Activated CD4-positive, alpha-beta T cell treated with anti-CD3 and anti-CD28 coated beads, Interleukin-2, amount 50 U/mL, for 24 hours (primary cell): ENCODE measurements around the gene IL37.

Experiments
- DNase-seq, 2 donors: peaks; one replicate each; pipeline ENCODE4 v3.0.0-alpha.2; 2020; ENCODE audit warnings: low read depth in 1 of 2, low spot score in 1 of 2

Gene IL37

GRCh38 chr2:112910865-112911264, at the start of gene IL37:
IL37 (plus strand) TSS chr2:112911165; CDS start chr2:112913013, 1,848 bp downstream.
- no peak for DNase-seq

- no peak for DNase-seq
These were observed 46.9 kb upstream of the IL37 start for GRCh38 chr2:112864072-112864471.

DNA sequence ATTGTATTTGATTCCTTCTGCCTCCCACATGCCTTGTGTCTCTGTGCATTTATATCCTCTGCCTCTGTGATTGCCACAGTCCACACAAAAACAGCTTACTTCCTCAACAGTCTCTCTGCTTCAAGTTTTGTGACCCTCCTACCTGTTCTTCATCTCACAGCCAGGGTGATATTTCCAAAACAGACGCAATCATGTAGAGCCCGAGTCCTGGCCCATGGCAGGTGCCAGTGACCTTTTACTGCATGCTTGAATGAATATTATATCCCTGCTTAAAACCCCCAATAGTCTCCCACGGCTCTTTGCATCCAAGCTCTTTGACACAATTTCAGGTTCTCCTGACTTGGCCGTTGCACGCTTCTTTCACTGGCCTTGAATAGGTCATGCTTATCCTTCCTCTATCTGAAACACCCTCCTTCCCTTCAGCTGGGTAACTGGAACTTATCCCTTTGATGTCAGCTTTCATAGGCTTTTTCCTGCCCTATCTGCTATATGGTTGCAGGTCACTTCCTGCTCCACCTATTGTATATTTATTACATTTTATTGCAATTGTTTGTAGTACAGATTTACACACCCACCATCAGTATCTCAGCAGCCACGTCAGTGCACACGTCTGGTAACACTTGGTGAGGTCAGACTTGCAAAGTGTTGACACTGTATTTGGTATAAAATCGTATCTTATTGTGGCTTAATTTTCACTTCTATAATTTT, 44.7 kb upstream of the IL37 start:
- DNase-seq, result no peak

- no peak for DNase-seq
These were observed 43.0 kb upstream of the IL37 start for GRCh38 chr2:112867701-112868631.

DNA sequence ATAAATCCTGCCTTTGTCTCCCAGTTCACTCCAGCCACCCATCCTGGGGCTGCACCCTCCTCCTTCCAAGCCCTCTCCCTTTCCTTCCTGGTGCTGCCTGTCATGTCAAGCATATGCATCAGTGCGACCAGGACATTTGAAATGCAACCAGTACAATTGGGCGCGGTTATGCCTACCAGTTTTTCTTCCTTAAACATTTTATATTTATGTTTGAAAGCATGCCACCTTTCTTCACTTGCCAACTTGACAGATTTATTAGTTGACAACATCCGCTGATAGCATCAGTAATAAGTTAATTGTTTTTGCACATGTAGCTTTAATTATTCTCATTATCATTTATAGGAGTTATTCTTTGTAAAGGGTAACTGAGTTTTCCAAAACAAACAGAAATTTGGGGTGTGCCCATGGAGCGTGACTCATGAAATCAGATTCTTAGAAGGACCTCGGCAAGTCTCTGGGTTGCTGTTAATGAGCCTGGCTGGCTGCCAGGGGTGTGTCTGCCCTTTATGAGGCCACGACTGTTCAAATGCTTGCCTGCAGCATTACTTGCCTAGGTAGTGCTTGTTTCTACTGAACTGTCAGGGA, 41.6 kb upstream of the IL37 start:
- no peak for DNase-seq

DNA sequence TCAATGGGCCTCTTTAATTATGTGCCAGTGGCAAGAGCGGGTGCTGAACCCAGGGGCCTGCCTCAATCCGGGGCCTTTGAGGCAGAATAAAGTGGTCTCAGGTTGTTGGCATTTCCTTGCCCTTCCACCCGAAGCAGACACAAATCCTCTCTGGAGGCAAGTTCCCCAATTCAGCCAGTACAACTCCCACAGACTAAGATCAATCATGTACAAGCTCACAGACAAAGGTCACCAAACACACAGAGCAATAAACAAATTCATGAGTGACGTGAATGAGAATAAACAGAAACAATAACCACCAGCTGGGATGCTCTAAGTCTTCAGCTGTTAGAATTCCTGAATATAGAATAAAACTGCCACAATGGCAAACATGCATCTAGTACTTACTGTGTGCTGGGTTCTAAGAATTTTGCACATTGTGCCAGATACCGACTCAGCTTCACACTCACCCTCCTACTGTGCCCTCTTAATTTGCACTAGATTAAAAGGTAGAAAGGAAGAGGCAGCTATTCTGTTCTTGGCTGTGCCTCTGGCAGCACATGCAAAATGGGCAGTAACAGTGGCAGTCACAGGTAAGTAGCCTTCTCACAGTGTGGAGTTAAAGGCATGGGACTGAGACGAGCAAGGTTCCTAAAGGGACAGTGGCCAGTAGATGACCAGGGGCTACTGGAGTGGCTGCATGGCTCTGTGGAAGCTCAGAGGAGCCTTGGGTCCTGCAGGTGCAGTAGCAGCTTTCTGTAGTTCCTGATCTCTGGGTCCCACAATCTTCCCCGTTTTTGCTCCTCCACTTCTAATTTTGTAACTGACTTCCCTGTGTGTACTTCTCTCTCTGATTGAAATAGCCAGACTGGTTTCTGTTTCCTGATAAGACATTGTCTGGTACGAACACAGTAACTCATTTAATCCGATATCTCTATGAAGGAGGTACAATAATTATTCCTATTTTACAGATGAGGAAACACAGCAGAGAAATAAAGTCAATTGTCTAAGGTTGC, 39.8 kb upstream of the IL37 start:
- no peak for DNase-seq

DNA sequence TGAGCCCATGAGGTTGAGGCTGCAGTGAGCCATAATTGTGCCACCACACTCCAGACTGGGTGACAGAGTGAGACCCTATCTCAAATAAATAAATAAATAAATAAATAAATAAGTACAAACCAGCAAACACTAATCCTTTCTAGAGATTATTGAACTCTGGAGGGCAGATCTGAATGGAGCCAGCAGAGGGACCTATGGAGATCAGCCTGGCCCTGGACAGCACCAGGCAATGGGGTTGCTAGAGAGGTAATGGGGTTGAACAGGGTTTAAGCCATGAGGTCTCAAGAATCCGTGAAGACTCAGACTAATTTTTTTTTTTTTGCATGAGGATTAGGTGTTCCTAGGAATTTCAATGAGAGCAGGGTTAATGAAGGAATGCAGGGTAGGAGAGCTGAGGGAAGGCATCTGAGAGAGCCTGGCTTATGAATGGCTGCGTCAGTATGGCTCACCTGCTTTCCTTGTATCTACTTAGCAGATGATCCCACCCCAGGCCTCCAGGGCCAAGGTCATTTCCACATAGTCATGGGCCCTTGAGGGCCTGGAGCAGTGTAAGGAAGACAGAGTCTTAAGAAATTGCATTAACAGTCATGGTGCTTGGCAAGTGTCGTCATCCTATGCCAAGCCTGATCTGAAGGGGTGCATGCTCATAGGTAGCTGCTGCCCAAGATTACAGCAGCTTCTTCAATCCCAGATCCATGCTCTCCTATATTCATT, 34.6 kb upstream of the IL37 start:
- no peak for DNase-seq

GRCh38 chr2:112876971-112877361, 34.0 kb upstream of the IL37 start:
- no peak for DNase-seq

- DNase-seq, result no peak
These were observed 33.5 kb upstream of the IL37 start for GRCh38 chr2:112877423-112877822.

GRCh38 chr2:112879491-112880041, 31.4 kb upstream of the IL37 start:
- DNase-seq, result no peak

- no peak for DNase-seq
These were observed 30.9 kb upstream of the IL37 start for GRCh38 chr2:112880091-112880531.

DNA sequence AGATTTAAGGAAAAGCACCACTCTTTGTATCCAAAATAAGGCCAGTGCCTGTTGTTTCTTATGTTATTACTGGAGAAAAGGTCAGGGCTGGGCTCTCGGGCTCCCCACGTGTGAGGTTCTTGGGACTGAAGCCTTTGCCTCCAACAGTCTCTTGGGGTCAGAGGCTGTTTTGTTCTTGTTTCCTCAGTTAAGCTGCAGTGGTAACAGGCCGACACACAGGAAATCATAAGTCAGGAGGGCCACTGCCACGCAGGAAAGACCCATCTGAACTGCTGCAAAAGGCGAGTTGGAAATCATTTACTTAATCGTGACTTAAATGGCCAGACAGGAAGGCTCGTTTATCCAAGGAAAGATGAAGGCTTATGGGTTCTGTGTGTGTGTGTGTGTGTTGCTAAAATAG, 30.3 kb upstream of the IL37 start:
- DNase-seq, result no peak

GRCh38 chr2:112881217-112881985, 29.6 kb upstream of the IL37 start:
- DNase-seq, result no peak

GRCh38 chr2:112883669-112884068, 27.3 kb upstream of the IL37 start:
- DNase-seq, result no peak

- peak; percentile 61 to 73 for DNase-seq
These were observed 26.0 kb upstream of the IL37 start for GRCh38 chr2:112884869-112885505.

DNA sequence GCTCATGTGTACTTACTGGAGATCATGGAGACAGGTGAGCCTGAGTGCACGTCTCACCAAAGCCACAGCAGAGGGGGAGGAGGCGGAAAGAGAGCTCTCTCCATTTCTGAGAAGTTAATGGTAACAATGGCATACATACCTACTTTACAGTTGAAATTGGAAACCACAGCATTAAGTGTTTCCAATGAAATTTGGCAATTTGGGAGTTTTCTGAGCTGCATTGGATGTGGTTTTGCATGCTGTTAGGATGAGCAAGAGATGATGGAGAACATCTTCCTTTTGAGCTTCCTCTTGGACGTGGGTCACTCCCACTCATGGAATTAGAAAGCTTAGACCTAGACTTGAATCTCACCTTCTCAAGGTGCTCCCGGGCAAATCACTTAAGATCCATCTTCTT, 25.5 kb upstream of the IL37 start:
- no peak for DNase-seq

GRCh38 chr2:112886291-112886690, 24.7 kb upstream of the IL37 start:
- no peak for DNase-seq

DNA sequence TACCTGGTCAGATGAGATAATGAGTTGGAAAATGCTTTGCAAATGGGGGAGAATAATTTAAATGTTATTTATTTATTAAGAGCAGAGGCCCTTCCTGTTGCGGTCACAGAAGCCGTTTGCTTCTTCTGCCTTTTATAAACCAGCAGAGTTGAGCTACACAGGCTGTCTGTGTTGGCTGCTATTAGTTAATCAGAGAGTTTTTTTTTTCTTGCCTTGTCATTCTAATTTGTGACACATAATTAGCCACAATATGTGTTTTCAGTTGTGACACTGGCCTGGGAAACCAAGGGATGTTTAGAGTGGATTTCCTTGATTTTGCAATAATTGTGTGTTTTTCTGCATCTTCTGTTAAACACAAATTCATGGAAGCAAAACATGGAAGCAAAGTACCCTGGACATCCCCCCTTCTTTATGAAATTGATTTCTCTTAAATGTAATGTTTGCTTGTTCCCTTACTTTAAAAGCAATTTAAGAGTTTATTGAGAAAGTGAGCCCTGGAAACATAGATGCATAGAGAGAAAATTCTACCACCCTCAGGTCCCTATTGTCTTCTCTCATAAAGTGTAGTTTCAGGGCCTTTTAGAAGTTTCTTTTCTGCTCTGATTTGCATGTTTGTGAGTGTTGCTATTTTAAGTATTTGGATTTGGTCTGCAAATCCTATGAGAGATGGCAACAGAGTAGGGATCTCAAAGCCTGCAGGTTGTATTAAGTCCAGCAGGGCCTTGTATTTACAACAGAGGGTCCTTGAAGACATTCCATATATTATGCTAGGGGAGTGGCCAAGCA, 22.8 kb upstream of the IL37 start:
- no peak for DNase-seq
